HG02870 (cell line): Measurements from ENCODE around the gene TAF1A.

Experiments used
- ATAC-seq: cut with Tn5 transposase; IDR thresholded peaks from one replicate; pipeline ENCODE4 v1.9.1; 2021; ENCODE audit warnings: mild to moderate bottlenecking, moderate library complexity; ENCODE audit not compliant: unreplicated experiment

The TAF1A gene

GRCh38 chr1:222600281-222600680, 10.5 kb upstream of the TAF1A start:
- no peak for ATAC-seq

- no peak for ATAC-seq
These were observed 7.0 kb upstream of the TAF1A start for GRCh38 chr1:222596696-222597095.

DNA sequence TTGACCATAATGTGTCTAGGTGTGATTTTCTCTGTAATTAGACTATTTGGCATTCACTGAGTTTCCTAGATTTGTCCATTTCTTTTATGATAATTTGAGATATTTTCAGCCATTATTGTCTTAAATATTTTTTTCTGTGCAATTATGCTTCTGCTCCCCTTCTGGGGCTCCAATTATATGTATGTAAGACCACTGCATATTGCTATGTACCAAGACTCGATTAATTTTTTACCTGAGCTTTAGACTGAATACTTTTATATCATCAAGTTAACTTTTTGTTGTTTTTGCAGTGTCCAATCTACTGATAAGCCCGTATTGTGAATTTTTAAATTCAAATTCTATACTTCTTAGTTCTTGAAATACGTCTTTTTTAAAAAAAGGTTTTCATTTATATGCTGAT, 5.1 kb upstream of the TAF1A start:
- no peak for ATAC-seq

- ATAC-seq = no peak
These were observed 2.4 kb upstream of the TAF1A start for GRCh38 chr1:222592171-222592570.

DNA sequence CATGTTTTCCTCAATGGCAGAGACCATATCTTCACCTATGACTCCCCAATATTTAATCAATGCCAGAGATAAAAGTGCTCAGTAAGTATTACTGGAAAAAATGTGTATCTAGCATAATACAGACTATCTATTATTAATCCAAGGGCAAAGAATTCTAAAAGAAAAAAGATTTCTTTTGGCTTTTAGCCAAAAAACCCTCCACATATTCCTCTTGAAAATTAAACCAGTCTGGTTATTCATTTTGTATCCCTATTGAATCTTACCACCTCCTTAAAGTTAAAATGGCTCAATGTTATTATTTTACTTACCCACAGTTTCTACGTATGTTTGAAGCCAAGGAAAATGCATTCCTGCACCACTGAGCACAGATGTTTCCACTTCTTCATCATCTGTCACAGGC, 1.6 kb downstream of the TAF1A start:
- ATAC-seq = no peak

GRCh38 chr1:222586842-222587241, 2.9 kb downstream of the TAF1A start:
- no peak for ATAC-seq

- peak; percentile 65 for ATAC-seq
These were observed 6.7 kb downstream of the TAF1A start for GRCh38 chr1:222583079-222583478.

GRCh38 chr1:222582099-222582774, 7.5 kb downstream of the TAF1A start:
- peak; percentile 53 for ATAC-seq

GRCh38 chr1:222579316-222579715, 10.4 kb downstream of the TAF1A start:
- ATAC-seq = no peak

DNA sequence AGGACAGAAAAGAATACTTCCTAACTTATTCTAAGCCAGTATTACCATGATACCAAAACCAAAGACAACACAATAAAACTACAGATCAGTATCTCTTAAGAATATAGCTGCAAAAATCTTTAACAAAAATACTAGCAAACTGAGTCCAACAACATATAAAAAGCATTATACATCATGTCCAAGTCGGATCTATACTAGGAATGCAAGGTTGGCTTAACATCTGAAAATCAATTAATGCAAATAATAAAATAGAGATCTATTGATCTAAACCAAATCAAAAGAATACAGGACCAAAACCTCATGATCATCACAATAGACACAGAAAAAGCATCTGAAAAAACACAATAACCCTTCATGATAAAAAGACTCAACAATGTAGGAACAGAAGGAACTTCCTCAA, 18.9 kb downstream of the TAF1A start:
- no peak for ATAC-seq

DNA sequence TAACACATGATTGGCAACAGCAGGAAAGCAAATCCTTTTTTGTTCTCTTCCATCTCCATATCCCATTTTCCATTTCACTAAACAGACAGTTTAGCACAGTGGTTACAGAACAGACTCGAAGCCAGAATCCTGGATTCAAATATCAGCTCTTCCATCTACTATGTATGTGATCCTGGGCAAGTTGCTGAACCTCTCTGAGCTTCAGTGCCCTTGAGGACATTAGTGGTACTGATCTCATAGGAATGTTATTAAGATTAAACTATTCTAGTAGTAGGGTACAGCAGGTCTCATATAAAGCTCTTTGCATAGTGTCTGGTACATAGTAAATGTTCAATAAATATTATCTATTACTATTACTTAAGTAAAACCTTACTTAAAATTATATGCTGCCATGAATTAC, 28.1 kb downstream of the TAF1A start:
- no peak for ATAC-seq

GRCh38 chr1:222557574-222557973, 32.2 kb downstream of the TAF1A start:
- ATAC-seq = no peak

DNA sequence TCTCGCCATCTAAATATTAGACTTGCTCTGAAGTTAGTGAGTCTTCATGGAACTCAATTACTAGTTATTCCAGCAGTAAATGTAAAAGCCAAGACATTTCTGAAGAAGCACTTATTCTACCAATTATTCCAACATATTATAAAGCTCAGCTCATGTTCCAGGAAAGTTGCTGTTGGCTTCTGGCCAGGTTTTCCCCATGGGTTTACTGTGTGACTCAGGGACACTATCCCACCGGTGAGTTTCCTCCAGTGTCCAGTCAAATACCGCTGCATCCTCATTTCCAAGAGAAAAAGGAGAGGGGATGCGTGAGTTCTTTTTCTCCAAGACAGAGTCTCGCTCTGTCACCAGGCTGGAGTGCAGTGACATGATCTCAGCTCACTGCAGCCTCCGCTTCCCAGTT, 32.6 kb downstream of the TAF1A start:
- no peak for ATAC-seq

DNA sequence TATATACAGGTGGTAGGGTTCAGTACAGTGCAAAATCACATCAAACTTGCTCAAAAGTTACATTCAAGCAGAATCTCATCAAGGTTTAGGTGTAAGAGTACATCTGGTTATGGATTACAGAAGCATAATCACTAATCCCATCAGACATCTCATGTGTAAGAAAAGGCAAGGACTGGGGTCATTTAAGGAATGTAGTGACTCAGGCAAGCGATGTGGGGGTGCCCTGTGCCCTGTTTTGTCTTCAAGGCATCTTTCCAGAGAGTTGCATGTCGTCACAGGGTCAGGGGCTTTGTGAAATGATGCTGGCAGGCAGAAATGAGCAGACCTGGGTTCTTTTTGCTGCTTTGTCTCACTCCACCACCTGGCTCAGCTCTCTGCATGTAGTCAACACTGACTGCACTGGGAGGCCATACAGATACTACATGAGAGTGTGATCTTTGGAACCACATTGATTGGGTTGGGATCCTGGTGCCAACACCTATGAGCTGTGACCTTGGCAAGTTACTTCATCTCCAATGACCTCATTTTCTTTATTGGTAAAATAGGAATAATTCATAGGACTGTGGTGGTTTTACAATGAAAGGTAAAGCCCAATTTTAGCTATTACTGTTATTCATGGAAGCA, 33.6 kb downstream of the TAF1A start:
- ATAC-seq = no peak

GRCh38 chr1:222554177-222554576, 35.6 kb downstream of the TAF1A start:
- ATAC-seq = no peak

GRCh38 chr1:222552882-222553281, 36.9 kb downstream of the TAF1A start:
- no peak for ATAC-seq

- ATAC-seq = no peak
These were observed 41.6 kb downstream of the TAF1A start, which contains the start of gene HHIPL2 for GRCh38 chr1:222547944-222548671. Gene HHIPL2, minus strand, starts transcription at chr1:222548104. Its CDS starts 60 bp downstream, at chr1:222548044.

DNA sequence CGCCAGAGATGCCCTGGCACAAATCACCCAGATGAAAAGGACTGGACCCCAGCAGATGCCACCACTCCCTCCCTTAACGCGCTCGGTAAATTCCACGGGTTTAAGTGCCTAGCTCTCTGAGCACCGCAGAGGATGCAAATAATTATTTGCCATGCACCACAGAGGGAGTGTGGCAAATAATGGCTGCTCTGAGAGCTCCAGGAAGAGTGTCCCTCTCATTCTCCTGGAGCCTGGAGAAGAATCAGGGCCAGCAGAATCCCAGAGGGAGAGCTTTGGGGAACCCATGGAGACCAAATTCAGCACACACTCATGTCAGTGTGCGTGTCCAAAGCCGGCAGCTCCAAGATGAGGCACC, 42.5 kb downstream of the TAF1A start:
- no peak for ATAC-seq

- ATAC-seq = no peak
These were observed 43.0 kb downstream of the TAF1A start for GRCh38 chr1:222546548-222547259.

DNA sequence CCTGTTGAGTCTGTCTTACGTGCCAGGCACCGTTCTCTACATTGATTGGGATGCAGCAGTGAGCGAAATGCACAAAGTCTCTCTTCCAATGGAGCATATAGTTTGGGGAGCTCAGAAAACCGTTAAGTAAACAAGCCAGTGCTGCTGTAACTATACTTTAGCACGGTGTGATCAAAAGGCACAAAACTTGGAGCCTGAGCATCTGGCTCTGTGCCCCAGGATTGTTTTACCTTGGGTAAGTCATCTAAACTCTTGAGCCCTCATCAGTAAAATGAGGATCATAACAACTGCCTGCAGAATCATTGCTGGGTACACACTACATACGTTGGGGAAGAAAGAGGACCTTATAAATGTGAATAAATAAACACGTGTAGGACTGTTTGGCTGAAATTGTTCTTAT, 43.6 kb downstream of the TAF1A start:
- ATAC-seq = no peak

DNA sequence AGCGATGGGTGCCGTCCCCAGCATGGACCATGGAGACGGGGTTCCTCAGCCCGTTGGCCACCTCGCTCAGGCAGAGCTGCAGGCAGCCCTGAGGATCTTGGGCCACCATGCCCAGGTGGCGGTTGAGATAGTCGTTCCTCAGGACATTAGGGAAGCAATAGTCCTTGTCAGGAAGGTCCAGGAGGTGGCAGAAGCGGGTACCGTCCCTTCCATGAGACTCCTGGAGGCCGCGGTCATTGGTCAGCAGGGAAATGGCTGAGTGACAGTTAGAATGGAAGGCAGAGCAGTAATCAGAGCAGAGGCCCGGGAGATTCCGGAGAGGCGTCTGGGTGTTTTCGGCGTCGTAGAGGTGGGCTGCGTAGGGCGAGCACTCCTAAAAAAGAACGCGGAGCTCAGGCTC, 45.9 kb downstream of the TAF1A start:
- no peak for ATAC-seq

DNA sequence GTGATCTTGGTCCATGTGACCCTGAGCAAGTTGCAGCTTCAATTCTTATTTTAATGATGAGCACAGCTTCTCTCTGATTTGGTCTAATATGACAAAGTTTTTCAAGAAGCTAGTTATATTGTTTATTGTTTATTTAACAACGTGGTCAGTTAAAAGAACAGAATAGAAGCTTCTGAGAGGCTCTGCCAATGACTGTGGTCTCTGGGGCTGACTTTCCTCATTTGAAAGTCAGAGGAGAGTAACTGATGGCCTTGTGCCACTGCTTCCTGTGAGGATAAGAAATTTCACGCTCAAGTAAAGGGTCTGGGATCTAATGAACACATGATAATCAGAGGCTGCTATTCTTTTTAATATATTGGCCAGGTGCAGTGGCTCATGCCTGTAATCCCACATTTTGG, 49.1 kb downstream of the TAF1A start:
- no peak for ATAC-seq
